Breast epithelium (tissue), 3 donors: Measurements from ENCODE around the gene PLA2G3.

Source experiments
- POLR2A ChIP-seq: fragments of 450-650 bp; IDR thresholded peaks from one replicate; pipeline ENCODE4 v1.6.1; 2016; ENCODE audit warnings: antibody characterized with exemption, mild to moderate bottlenecking, moderate library complexity
- POLR2AphosphoS5 ChIP-seq, 3 donors: sonication (generic); formaldehyde crosslinking; IDR thresholded peaks; one replicate each; pipeline ENCODE4 v1.6.1; 2017; ENCODE audit warnings: antibody characterized with exemption in 3 of 3
- TF ChIP-seq, protein P1 (sequence below), 3 donors: fragments of 450-650 bp; IDR thresholded peaks; one replicate each; pipeline ENCODE4 v1.5.1; 2016 to 2017; ENCODE audit warnings: antibody characterized with exemption in 3 of 3, mild to moderate bottlenecking in 3 of 3, moderate library complexity in 3 of 3

DNA sequence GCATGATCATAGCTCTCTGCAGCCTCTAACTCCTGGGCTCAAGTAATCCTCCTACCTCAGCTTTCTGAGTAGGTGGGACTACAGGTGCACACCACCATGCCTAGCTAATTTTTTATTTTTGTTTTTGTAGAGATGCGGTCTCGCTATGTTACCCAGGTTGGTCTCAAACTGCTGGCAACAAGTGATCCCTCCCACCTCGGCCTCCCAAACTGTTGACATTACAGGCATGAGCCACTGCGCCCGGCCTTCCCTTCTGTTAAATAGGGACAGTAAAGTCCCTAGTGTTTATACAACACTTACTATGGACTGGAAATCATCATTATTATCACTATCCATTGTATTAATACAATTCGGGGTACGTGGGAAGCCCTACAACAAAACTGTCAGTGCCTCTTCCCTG lies 45.6 kb downstream of the PLA2G3 start:
- TF ChIP-seq, protein P1, sequence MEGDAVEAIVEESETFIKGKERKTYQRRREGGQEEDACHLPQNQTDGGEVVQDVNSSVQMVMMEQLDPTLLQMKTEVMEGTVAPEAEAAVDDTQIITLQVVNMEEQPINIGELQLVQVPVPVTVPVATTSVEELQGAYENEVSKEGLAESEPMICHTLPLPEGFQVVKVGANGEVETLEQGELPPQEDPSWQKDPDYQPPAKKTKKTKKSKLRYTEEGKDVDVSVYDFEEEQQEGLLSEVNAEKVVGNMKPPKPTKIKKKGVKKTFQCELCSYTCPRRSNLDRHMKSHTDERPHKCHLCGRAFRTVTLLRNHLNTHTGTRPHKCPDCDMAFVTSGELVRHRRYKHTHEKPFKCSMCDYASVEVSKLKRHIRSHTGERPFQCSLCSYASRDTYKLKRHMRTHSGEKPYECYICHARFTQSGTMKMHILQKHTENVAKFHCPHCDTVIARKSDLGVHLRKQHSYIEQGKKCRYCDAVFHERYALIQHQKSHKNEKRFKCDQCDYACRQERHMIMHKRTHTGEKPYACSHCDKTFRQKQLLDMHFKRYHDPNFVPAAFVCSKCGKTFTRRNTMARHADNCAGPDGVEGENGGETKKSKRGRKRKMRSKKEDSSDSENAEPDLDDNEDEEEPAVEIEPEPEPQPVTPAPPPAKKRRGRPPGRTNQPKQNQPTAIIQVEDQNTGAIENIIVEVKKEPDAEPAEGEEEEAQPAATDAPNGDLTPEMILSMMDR (IDR thresholded peaks at IDR 0.05) = no peak
- no peak for TF ChIP-seq POLR2AphosphoS5 (IDR thresholded peaks at IDR 0.05)
- no peak for TF ChIP-seq POLR2A
